ENCODE data around the gene FBN1. TPM values are rescaled to one million over a fixed set of nuclear protein-coding genes. Genes with fewer than 3 reads are reported as not detected.

The FBN1 gene
- total RNA-seq, 1 experiment from 2014 or later = 1.1 TPM

- CTCF ChIA-PET = no interaction called here
- no peak for DNase-seq
- H3K36me3 Mint-ChIP-seq (ENCODE audit: insufficient read depth, unreplicated experiment) = no peaks in the 10 kb centered on the region
- no peaks in the 10 kb centered on the region for H3K4me1 Mint-ChIP-seq (ENCODE audit: low read depth, unreplicated experiment)
- H3K4me3 Mint-ChIP-seq (ENCODE audit: low read depth, unreplicated experiment) = no peak overlapping the region
- no peak overlapping the region for H3K27ac Mint-ChIP-seq (ENCODE audit: unreplicated experiment)
- TF ChIP-seq, protein P1, sequence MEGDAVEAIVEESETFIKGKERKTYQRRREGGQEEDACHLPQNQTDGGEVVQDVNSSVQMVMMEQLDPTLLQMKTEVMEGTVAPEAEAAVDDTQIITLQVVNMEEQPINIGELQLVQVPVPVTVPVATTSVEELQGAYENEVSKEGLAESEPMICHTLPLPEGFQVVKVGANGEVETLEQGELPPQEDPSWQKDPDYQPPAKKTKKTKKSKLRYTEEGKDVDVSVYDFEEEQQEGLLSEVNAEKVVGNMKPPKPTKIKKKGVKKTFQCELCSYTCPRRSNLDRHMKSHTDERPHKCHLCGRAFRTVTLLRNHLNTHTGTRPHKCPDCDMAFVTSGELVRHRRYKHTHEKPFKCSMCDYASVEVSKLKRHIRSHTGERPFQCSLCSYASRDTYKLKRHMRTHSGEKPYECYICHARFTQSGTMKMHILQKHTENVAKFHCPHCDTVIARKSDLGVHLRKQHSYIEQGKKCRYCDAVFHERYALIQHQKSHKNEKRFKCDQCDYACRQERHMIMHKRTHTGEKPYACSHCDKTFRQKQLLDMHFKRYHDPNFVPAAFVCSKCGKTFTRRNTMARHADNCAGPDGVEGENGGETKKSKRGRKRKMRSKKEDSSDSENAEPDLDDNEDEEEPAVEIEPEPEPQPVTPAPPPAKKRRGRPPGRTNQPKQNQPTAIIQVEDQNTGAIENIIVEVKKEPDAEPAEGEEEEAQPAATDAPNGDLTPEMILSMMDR (IDR thresholded peaks at IDR 0.05; ENCODE audit: unreplicated experiment) = no peak
- no peaks in the 10 kb centered on the region for H3K27me3 Mint-ChIP-seq (ENCODE audit: unreplicated experiment)
- no TSS peak for BruUV-seq (replicated peaks)
- no peaks in the 10 kb centered on the region for H3K9me3 Mint-ChIP-seq (ENCODE audit: low read depth, unreplicated experiment)
- intact Hi-C loops (cut with micrococcal nuclease; ENCODE audit: unreplicated experiment) = no loop called here
These were observed 62.9 kb downstream of the FBN1 start for GRCh38 chr15:48582452-48583247.

GRCh38 chr15:48581219-48581618, 64.3 kb downstream of the FBN1 start:
- Mint-ChIP-seq H3K36me3 (ENCODE audit: insufficient read depth, unreplicated experiment) (no peaks in the 10 kb centered on the region), H3K4me3 (ENCODE audit: low read depth, unreplicated experiment) (no peak overlapping the region), H3K27me3 (ENCODE audit: unreplicated experiment) (no peaks in the 10 kb centered on the region), H3K27ac (ENCODE audit: unreplicated experiment) (no peak overlapping the region), H3K4me1 (ENCODE audit: low read depth, unreplicated experiment) (no peaks in the 10 kb centered on the region), H3K9me3 (ENCODE audit: low read depth, unreplicated experiment) (no peaks in the 10 kb centered on the region)
- TF ChIP-seq, protein P1 (IDR thresholded peaks at IDR 0.05; ENCODE audit: unreplicated experiment) = no peak
- intact Hi-C loops (cut with micrococcal nuclease; ENCODE audit: unreplicated experiment) = no loop called here
- CTCF ChIA-PET = no interaction called here
- no peak for DNase-seq
- no TSS peak for BruUV-seq (replicated peaks)

- intact Hi-C loops (cut with micrococcal nuclease; ENCODE audit: unreplicated experiment) = no loop called here
- H3K4me1 Mint-ChIP-seq (ENCODE audit: low read depth, unreplicated experiment) = no peaks in the 10 kb centered on the region
- no peak overlapping the region for H3K27ac Mint-ChIP-seq (ENCODE audit: unreplicated experiment)
- BruUV-seq (replicated peaks) = no TSS peak
- TF ChIP-seq, protein P1 (IDR thresholded peaks at IDR 0.05; ENCODE audit: unreplicated experiment) = no peak
- no peaks in the 10 kb centered on the region for H3K9me3 Mint-ChIP-seq (ENCODE audit: low read depth, unreplicated experiment)
- H3K4me3 Mint-ChIP-seq (ENCODE audit: low read depth, unreplicated experiment) = no peak overlapping the region
- H3K36me3 Mint-ChIP-seq (ENCODE audit: insufficient read depth, unreplicated experiment) = no peaks in the 10 kb centered on the region
- no peaks in the 10 kb centered on the region for H3K27me3 Mint-ChIP-seq (ENCODE audit: unreplicated experiment)
- CTCF ChIA-PET = no interaction called here
- DNase-seq = no peak
These were observed 64.8 kb downstream of the FBN1 start for GRCh38 chr15:48580736-48581135.

DNA sequence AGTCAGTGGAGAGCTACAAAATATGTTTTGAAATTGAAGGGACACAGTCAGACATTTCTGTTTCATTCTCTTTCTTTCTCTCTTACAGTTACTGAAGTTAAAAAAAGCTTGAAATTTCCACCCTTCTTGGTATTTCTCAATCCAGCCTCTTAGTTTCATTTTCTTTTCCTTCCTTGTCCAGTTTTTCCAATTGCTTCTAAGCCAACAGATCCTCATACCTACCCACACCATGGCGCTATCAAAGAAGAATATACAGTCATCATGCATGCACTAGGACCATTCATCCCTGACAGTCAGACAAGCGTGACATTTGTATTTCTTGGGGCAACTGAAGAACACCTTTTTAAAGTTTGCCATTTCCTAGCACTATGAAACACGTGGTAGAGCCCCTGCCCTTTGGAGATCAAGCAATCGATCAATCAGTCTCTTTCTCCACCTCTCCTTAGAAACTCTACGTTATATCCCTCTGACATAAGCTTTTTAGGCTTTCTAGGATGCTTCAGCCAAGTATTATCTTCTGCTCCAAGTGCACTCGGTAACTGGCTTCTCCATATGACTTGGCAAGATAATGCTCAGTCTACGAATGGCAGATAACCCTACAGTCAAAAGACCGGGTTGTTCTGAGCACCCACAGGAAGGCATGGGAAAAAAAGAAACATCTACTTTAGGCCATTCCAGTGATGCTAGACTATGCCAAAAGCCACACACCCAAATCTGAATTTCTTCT, 65.4 kb downstream of the FBN1 start:
- Mint-ChIP-seq H3K9me3 (ENCODE audit: low read depth, unreplicated experiment) (no peaks in the 10 kb centered on the region), H3K36me3 (ENCODE audit: insufficient read depth, unreplicated experiment) (no peaks in the 10 kb centered on the region), H3K4me1 (ENCODE audit: low read depth, unreplicated experiment) (no peaks in the 10 kb centered on the region), H3K27ac (ENCODE audit: unreplicated experiment) (no peak overlapping the region), H3K4me3 (ENCODE audit: low read depth, unreplicated experiment) (no peak overlapping the region), H3K27me3 (ENCODE audit: unreplicated experiment) (no peaks in the 10 kb centered on the region)
- TF ChIP-seq, protein P1 (IDR thresholded peaks at IDR 0.05; ENCODE audit: unreplicated experiment) = no peak
- no TSS peak for BruUV-seq (replicated peaks)
- no peak for DNase-seq
- intact Hi-C loops (cut with micrococcal nuclease; ENCODE audit: unreplicated experiment) = no loop called here
- CTCF ChIA-PET = no interaction called here
